ENCODE data around the gene TECPR2. TPM values are rescaled to one million over a fixed set of nuclear protein-coding genes. Genes with fewer than 3 reads are reported as not detected.

TECPR2 gene
- total RNA-seq, 1 experiment from 2014 or later = 21.3 TPM

DNA sequence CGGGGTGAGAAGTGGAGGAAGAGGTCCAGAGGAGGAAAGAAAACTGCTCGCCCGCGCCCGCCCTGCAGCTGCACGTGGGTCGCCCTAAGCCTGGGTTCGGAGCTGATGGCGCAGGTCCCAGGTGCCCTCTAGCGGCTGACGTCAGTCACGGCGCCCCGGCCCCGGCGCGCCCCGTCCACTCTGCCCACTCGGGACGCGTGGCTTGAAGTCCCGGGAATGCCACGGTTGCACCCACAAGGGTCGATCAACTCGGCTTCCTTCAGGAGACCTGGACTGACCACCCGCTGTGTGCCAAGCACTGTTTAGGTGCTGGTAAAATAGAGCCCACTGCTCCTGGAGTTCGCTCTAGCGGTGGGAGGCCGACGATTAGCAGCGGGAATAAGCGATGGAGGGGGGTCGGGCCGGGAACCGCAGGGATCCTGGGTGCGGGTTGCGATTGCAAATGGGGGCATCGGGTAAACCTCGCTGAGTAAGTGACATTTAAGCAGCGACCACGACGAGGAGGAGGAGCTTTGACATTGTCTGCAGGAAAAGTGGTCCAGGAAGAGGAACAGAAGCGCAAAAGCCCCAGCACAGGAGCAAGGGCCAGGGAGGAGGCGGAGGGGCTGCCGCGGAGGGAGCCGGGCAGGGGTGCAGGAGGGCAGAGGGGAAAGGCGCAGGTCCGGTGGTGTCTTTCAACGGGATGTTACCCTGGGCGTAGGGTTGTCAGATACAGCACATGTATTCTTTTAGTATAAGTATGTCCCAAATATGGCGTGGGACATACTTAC lies 48.3 kb upstream of the TECPR2 start (continued):
- TF ChIP-seq, protein P1, sequence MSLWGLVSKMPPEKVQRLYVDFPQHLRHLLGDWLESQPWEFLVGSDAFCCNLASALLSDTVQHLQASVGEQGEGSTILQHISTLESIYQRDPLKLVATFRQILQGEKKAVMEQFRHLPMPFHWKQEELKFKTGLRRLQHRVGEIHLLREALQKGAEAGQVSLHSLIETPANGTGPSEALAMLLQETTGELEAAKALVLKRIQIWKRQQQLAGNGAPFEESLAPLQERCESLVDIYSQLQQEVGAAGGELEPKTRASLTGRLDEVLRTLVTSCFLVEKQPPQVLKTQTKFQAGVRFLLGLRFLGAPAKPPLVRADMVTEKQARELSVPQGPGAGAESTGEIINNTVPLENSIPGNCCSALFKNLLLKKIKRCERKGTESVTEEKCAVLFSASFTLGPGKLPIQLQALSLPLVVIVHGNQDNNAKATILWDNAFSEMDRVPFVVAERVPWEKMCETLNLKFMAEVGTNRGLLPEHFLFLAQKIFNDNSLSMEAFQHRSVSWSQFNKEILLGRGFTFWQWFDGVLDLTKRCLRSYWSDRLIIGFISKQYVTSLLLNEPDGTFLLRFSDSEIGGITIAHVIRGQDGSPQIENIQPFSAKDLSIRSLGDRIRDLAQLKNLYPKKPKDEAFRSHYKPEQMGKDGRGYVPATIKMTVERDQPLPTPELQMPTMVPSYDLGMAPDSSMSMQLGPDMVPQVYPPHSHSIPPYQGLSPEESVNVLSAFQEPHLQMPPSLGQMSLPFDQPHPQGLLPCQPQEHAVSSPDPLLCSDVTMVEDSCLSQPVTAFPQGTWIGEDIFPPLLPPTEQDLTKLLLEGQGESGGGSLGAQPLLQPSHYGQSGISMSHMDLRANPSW (CRISPR knock-in tag; conservative IDR thresholded peaks at IDR 0.05; ENCODE audit: low read depth) = no peak
- TF ChIP-seq, protein P2, sequence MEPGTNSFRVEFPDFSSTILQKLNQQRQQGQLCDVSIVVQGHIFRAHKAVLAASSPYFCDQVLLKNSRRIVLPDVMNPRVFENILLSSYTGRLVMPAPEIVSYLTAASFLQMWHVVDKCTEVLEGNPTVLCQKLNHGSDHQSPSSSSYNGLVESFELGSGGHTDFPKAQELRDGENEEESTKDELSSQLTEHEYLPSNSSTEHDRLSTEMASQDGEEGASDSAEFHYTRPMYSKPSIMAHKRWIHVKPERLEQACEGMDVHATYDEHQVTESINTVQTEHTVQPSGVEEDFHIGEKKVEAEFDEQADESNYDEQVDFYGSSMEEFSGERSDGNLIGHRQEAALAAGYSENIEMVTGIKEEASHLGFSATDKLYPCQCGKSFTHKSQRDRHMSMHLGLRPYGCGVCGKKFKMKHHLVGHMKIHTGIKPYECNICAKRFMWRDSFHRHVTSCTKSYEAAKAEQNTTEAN (CRISPR knock-in tag; IDR thresholded peaks at IDR 0.05) = no peak
- TF ChIP-seq, protein P3, sequence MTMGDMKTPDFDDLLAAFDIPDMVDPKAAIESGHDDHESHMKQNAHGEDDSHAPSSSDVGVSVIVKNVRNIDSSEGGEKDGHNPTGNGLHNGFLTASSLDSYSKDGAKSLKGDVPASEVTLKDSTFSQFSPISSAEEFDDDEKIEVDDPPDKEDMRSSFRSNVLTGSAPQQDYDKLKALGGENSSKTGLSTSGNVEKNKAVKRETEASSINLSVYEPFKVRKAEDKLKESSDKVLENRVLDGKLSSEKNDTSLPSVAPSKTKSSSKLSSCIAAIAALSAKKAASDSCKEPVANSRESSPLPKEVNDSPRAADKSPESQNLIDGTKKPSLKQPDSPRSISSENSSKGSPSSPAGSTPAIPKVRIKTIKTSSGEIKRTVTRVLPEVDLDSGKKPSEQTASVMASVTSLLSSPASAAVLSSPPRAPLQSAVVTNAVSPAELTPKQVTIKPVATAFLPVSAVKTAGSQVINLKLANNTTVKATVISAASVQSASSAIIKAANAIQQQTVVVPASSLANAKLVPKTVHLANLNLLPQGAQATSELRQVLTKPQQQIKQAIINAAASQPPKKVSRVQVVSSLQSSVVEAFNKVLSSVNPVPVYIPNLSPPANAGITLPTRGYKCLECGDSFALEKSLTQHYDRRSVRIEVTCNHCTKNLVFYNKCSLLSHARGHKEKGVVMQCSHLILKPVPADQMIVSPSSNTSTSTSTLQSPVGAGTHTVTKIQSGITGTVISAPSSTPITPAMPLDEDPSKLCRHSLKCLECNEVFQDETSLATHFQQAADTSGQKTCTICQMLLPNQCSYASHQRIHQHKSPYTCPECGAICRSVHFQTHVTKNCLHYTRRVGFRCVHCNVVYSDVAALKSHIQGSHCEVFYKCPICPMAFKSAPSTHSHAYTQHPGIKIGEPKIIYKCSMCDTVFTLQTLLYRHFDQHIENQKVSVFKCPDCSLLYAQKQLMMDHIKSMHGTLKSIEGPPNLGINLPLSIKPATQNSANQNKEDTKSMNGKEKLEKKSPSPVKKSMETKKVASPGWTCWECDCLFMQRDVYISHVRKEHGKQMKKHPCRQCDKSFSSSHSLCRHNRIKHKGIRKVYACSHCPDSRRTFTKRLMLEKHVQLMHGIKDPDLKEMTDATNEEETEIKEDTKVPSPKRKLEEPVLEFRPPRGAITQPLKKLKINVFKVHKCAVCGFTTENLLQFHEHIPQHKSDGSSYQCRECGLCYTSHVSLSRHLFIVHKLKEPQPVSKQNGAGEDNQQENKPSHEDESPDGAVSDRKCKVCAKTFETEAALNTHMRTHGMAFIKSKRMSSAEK (CRISPR knock-in tag; IDR thresholded peaks at IDR 0.05; ENCODE audit: borderline replicate concordance) = no peak
- TF ChIP-seq ELF4 (CRISPR knock-in tag; IDR thresholded peaks at IDR 0.05; ENCODE audit: low read depth) (no peak), CREB1 (CRISPR knock-in tag; IDR thresholded peaks at IDR 0.05) (no peak), MYBL2 (CRISPR knock-in tag; IDR thresholded peaks at IDR 0.05) (no peak), NFE2L1 (CRISPR knock-in tag; IDR thresholded peaks at IDR 0.05) (no peak), ESRRA (CRISPR knock-in tag; IDR thresholded peaks at IDR 0.05; ENCODE audit: borderline replicate concordance) (peak; percentile 62; the same call in 1 of the 2 replicates), MXD4 (CRISPR knock-in tag; IDR thresholded peaks at IDR 0.05; ENCODE audit: borderline replicate concordance) (no peak), ZNF232 (CRISPR knock-in tag; IDR thresholded peaks at IDR 0.05) (no peak), SMAD3 (CRISPR knock-in tag; IDR thresholded peaks at IDR 0.05; ENCODE audit: borderline replicate concordance) (no peak), RELA (CRISPR knock-in tag; IDR thresholded peaks at IDR 0.05; ENCODE audit: borderline replicate concordance) (peak; percentile 78; the same call in 1 of the 2 replicates), TEAD1 (CRISPR knock-in tag; IDR thresholded peaks at IDR 0.05) (no peak), SOX15 (CRISPR knock-in tag; IDR thresholded peaks at IDR 0.05) (no peak), ZNF219 (CRISPR knock-in tag; IDR thresholded peaks at IDR 0.05; ENCODE audit: borderline replicate concordance) (0 out of 2 replicates have a peak, but pooled peaks have one; percentile 25), FOXK1 (CRISPR knock-in tag; IDR thresholded peaks at IDR 0.05) (no peak), CBFB (CRISPR knock-in tag; IDR thresholded peaks at IDR 0.05; ENCODE audit: low read depth) (no peak)
- TF ChIP-seq, protein P4, sequence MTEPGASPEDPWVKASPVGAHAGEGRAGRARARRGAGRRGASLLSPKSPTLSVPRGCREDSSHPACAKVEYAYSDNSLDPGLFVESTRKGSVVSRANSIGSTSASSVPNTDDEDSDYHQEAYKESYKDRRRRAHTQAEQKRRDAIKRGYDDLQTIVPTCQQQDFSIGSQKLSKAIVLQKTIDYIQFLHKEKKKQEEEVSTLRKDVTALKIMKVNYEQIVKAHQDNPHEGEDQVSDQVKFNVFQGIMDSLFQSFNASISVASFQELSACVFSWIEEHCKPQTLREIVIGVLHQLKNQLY (CRISPR knock-in tag; IDR thresholded peaks at IDR 0.05) = no peak
- TF ChIP-seq, protein P5, sequence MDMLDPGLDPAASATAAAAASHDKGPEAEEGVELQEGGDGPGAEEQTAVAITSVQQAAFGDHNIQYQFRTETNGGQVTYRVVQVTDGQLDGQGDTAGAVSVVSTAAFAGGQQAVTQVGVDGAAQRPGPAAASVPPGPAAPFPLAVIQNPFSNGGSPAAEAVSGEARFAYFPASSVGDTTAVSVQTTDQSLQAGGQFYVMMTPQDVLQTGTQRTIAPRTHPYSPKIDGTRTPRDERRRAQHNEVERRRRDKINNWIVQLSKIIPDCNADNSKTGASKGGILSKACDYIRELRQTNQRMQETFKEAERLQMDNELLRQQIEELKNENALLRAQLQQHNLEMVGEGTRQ (CRISPR knock-in tag; IDR thresholded peaks at IDR 0.05) = peak; percentile 70
- TF ChIP-seq, protein P6, sequence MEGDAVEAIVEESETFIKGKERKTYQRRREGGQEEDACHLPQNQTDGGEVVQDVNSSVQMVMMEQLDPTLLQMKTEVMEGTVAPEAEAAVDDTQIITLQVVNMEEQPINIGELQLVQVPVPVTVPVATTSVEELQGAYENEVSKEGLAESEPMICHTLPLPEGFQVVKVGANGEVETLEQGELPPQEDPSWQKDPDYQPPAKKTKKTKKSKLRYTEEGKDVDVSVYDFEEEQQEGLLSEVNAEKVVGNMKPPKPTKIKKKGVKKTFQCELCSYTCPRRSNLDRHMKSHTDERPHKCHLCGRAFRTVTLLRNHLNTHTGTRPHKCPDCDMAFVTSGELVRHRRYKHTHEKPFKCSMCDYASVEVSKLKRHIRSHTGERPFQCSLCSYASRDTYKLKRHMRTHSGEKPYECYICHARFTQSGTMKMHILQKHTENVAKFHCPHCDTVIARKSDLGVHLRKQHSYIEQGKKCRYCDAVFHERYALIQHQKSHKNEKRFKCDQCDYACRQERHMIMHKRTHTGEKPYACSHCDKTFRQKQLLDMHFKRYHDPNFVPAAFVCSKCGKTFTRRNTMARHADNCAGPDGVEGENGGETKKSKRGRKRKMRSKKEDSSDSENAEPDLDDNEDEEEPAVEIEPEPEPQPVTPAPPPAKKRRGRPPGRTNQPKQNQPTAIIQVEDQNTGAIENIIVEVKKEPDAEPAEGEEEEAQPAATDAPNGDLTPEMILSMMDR (IDR thresholded peaks at IDR 0.05) = peak; percentile 95
- TF ChIP-seq, protein P7, sequence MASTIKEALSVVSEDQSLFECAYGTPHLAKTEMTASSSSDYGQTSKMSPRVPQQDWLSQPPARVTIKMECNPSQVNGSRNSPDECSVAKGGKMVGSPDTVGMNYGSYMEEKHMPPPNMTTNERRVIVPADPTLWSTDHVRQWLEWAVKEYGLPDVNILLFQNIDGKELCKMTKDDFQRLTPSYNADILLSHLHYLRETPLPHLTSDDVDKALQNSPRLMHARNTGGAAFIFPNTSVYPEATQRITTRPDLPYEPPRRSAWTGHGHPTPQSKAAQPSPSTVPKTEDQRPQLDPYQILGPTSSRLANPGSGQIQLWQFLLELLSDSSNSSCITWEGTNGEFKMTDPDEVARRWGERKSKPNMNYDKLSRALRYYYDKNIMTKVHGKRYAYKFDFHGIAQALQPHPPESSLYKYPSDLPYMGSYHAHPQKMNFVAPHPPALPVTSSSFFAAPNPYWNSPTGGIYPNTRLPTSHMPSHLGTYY (CRISPR knock-in tag; IDR thresholded peaks at IDR 0.05) = no peak
- TF ChIP-seq, protein P8, sequence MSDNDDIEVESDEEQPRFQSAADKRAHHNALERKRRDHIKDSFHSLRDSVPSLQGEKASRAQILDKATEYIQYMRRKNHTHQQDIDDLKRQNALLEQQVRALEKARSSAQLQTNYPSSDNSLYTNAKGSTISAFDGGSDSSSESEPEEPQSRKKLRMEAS (CRISPR knock-in tag; IDR thresholded peaks at IDR 0.05) = peak; percentile 88
- TF ChIP-seq, protein P9, sequence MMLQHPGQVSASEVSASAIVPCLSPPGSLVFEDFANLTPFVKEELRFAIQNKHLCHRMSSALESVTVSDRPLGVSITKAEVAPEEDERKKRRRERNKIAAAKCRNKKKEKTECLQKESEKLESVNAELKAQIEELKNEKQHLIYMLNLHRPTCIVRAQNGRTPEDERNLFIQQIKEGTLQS (CRISPR knock-in tag; conservative IDR thresholded peaks at IDR 0.05) = no peak
- TF ChIP-seq, protein P10, sequence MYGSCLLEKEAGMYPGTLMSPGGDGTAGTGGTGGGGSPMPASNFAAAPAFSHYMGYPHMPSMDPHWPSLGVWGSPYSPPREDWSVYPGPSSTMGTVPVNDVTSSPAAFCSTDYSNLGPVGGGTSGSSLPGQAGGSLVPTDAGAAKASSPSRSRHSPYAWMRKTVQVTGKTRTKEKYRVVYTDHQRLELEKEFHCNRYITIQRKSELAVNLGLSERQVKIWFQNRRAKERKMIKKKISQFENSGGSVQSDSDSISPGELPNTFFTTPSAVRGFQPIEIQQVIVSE (CRISPR knock-in tag; IDR thresholded peaks at IDR 0.05; ENCODE audit: borderline replicate concordance) = no peak
